KMS-11 (cell line): ENCODE measurements around the gene IFT57.
"Not testable (repeated sequence)": the region's sequence is repeated elsewhere in the genome, so short reads cannot be mapped to it uniquely, and the experiment has no call there.

Experiments used
- H2AFZ ChIP-seq: fragments of 200-600 bp; sonication (generic); 2 replicates; pipeline ENCODE4 v1.6.1; 2016; ENCODE audit warnings: antibody characterized with exemption, mixed run types, low read depth
- H3K27ac ChIP-seq: fragments of 200-600 bp; sonication (generic); 2 replicates; pipeline ENCODE4 v1.6.1; 2016; ENCODE audit warnings: mild to moderate bottlenecking, mixed run types
- H3K27me3 ChIP-seq: fragments of 200-600 bp; sonication (generic); 2 replicates; pipeline ENCODE4 v1.6.1; 2017; ENCODE audit warnings: mild to moderate bottlenecking, low read depth, mixed run types, moderate library complexity; ENCODE audit not compliant: insufficient read depth
- H3K36me3 ChIP-seq: fragments of 200-600 bp; sonication (generic); 2 replicates; pipeline ENCODE4 v1.6.1; 2017; ENCODE audit warnings: mild to moderate bottlenecking, mixed run types; ENCODE audit not compliant: insufficient read depth
- H3K4me1 ChIP-seq: fragments of 200-600 bp; sonication (generic); 2 replicates; pipeline ENCODE4 v1.6.1; 2016; ENCODE audit warnings: mild to moderate bottlenecking, low read depth, mixed run types; ENCODE audit not compliant: poor library complexity, severe bottlenecking
- H3K4me2 ChIP-seq: fragments of 200-600 bp; sonication (generic); 2 replicates; pipeline ENCODE4 v1.7.0; 2016; ENCODE audit warnings: mild to moderate bottlenecking, mixed run types
- H3K4me3 ChIP-seq: fragments of 200-600 bp; sonication (generic); IDR thresholded peaks from 2 replicates; pipeline ENCODE4 v1.6.1; 2017; ENCODE audit warnings: low read depth, low read length, mixed read lengths; ENCODE audit not compliant: insufficient read depth
- H3K79me2 ChIP-seq: fragments of 200-600 bp; sonication (generic); 2 replicates; pipeline ENCODE4 v1.6.1; 2016; ENCODE audit warnings: low read depth, mixed run types; ENCODE audit not compliant: insufficient read depth
- H3K9ac ChIP-seq: fragments of 200-600 bp; sonication (generic); 2 replicates; pipeline ENCODE4 v1.6.1; 2016; ENCODE audit warnings: mild to moderate bottlenecking, mixed run types
- H4K20me1 ChIP-seq: fragments of 200-600 bp; sonication (generic); 2 replicates; pipeline ENCODE4 v1.6.1; 2016; ENCODE audit warnings: mild to moderate bottlenecking, mixed run types; ENCODE audit not compliant: insufficient read depth
- TF ChIP-seq, protein P1 (sequence below): fragments of 200-600 bp; sonication (generic); conservative IDR thresholded peaks from 2 replicates; pipeline ENCODE4 v1.6.1; 2017; ENCODE audit warnings: low read depth, mild to moderate bottlenecking, antibody characterized with exemption, low read length, moderate library complexity, mixed read lengths

Gene IFT57

DNA sequence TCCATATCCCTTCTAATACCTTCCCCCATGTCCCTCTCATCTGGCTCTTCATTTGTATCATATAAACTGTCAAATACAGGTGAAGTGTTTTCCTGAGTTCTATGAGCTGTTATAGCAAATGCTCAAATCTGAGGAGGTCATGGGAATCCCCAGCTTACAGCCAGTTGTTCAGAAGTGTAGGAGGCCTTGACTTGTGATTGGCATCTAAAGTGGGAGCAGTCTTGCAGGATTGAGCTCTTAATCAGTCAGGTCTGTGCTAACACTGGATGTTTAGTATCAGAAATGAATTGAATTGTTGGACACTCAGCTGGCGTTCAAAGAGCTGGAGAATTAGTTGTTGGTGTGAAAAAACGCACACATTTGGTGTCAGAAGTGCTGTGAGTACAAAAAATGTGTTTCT is 65.0 kb downstream of the IFT57 start:
- Histone ChIP-seq H3K27me3 (no peaks in the 10 kb centered on the region), H4K20me1 (no peaks in the 10 kb centered on the region), H3K4me3 (no peak overlapping the region), H3K4me1 (peaks cover 14% of the 10 kb centered on the region), H3K36me3 (no peaks in the 10 kb centered on the region), H3K79me2 (no peaks in the 10 kb centered on the region), H2AFZ (no peak overlapping the region), H3K27ac (no peak overlapping the region), H3K9ac (no peak overlapping the region), H3K4me2 (no peak overlapping the region)
- TF ChIP-seq, protein P1, sequence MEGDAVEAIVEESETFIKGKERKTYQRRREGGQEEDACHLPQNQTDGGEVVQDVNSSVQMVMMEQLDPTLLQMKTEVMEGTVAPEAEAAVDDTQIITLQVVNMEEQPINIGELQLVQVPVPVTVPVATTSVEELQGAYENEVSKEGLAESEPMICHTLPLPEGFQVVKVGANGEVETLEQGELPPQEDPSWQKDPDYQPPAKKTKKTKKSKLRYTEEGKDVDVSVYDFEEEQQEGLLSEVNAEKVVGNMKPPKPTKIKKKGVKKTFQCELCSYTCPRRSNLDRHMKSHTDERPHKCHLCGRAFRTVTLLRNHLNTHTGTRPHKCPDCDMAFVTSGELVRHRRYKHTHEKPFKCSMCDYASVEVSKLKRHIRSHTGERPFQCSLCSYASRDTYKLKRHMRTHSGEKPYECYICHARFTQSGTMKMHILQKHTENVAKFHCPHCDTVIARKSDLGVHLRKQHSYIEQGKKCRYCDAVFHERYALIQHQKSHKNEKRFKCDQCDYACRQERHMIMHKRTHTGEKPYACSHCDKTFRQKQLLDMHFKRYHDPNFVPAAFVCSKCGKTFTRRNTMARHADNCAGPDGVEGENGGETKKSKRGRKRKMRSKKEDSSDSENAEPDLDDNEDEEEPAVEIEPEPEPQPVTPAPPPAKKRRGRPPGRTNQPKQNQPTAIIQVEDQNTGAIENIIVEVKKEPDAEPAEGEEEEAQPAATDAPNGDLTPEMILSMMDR: no peak

DNA sequence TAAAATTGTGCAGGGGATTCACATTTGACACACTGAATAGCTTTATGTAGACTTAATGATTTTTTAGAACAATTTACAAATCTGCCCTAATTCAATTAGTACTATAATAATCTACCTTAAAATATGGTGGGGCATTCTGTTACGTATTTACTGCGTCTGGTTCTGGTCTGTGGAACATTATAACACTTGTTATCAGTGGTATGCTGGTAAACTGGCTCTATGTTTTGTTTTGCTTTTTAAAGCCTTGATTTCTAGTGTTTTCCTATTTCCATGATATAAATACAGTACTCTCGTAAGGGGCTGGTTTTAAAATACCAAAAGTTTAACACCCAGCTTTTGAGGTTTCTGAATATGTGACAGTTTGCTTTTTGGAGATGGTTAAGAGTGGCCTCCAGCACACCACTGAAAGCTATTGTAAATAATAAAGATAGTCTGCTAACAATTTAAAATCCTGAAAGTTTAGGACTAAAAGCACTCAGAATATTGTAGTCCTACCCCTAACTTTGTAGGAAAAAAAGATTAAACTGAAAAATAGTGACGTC is 65.8 kb downstream of the IFT57 start:
- Histone ChIP-seq H3K27ac (no peak overlapping the region), H3K4me2 (no peak overlapping the region), H3K4me1 (peaks cover 14% of the 10 kb centered on the region), H3K9ac (no peak overlapping the region), H3K36me3 (no peaks in the 10 kb centered on the region), H3K79me2 (no peaks in the 10 kb centered on the region), H4K20me1 (no peaks in the 10 kb centered on the region), H2AFZ (no peak overlapping the region), H3K27me3 (no peaks in the 10 kb centered on the region), H3K4me3 (no peak overlapping the region)
- TF ChIP-seq, protein P1: no peak

DNA sequence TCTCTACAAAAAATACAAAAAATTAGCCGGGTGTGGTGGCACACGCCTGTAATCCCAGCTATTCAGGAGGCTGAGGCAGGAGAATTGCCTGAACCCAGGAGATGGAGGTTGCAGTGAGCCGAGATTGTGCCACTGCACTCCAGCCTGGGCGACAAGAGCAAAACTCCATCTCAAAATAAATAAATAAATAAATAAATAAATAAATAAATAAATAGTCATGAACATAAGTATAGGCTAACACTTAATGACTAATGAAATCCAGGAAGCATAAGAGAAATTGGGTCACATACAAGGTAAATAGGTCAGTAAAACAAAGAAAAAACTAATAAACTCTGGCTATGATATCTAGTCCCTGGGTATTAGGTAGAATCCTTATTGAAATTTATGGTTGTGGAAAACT is 66.6 kb downstream of the IFT57 start:
- not testable (repeated sequence) for H3K4me2 ChIP-seq, H2AFZ ChIP-seq, H3K9ac ChIP-seq, H3K27ac ChIP-seq, H3K36me3 ChIP-seq, H3K27me3 ChIP-seq, H3K79me2 ChIP-seq, H4K20me1 ChIP-seq, H3K4me3 ChIP-seq
- peaks cover 14% of the 10 kb centered on the region for H3K4me1 ChIP-seq

DNA sequence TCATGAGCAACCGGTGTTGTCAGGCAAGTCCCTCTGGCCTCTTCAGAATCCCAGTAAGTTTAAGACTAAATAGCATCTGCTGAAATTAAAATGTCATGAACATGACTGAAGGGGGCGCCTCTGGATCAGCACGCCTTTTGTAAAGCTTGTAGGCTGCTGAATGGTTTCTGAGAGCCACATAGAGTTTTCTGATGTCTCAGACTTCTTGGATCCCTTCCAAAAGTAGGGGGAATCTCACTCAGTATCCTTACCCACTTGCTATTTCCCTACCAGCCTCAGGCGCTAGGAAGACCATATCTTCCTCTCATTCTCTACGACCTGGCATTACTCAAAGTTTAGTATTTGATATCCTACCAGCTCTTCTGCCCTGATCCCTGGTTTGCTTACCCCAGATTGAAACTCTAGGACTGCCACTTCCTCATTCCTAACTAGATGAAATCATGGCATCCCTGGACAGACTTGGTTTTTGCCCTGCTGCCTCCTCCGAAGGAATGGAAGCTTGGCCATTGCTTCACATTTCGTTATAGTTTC is 68.7 kb downstream of the IFT57 start:
- Histone ChIP-seq H3K9ac (no peak overlapping the region), H2AFZ (no peak overlapping the region), H3K36me3 (no peaks in the 10 kb centered on the region), H3K4me3 (no peak overlapping the region), H3K4me2 (no peak overlapping the region), H3K27ac (no peak overlapping the region), H4K20me1 (no peaks in the 10 kb centered on the region), H3K4me1 (peaks cover 12% of the 10 kb centered on the region), H3K79me2 (no peaks in the 10 kb centered on the region), H3K27me3 (no peaks in the 10 kb centered on the region)
- TF ChIP-seq, protein P1: peak; percentile 56

DNA sequence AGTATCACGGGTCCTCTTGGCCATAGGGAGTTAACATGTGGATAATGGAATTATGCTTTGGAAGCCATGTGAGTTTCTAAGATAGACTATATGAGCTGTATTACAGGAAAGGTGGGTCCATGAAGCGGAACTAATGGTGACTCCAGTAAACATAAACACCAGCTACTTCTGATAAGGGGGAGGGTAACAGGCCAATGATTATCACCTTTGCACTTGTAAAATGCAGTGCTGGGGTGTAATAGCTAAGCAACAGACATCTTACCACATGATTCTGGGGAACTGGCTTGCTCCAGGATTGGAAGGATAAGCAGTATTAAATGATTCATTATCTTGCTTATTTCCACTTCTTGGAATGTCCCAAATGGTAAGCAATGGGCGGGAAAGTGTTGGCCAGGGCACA is 70.0 kb downstream of the IFT57 start:
- Histone ChIP-seq H3K4me3 (no peak overlapping the region), H4K20me1 (no peaks in the 10 kb centered on the region), H3K9ac (no peak overlapping the region), H3K4me2 (no peak overlapping the region), H2AFZ (no peak overlapping the region), H3K4me1 (peaks cover 5% of the 10 kb centered on the region), H3K27ac (no peak overlapping the region), H3K27me3 (no peaks in the 10 kb centered on the region), H3K79me2 (no peaks in the 10 kb centered on the region), H3K36me3 (no peaks in the 10 kb centered on the region)
- TF ChIP-seq, protein P1: no peak
